SU-DHL-6 (cell line): ENCODE results near the gene DTNBP1.

ENCODE experiments used
- EZH2phosphoT487 ChIP-seq: fragments of 200-600 bp; sonication (generic), shearing (Covaris generic); conservative IDR thresholded peaks from 2 replicates; pipeline ENCODE4 v1.6.1; 2018; ENCODE audit warnings: mild to moderate bottlenecking, antibody characterized with exemption, low read length, moderate library complexity, mixed read lengths
- TF ChIP-seq, protein P1 (sequence below): fragments of 200-600 bp; sonication (generic); IDR thresholded peaks from one replicate; pipeline ENCODE4 v1.5.1; 2017; ENCODE audit warnings: antibody characterized with exemption, mild to moderate bottlenecking, low read length, moderate library complexity; ENCODE audit not compliant: insufficient read depth, poor library complexity, severe bottlenecking

DNA sequence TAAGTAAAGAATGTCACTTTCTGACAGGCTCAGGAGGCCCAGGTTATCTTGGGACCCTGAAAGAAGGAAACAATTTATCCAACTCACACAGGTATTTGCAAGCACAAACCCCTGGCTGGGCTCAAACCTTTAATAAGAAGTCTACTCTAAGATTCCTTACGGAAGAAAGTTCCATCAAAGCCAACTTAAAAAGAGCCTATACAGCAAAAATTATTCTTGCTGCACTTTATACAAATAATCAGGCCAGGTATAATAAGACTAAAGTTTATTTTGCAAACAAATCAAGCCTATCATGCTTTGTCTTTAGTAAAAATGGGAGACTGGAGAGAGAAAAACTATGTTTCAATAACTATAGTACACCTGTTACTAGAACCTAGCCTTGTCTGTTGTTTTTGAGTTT, 102.1 kb downstream of the DTNBP1 start:
- TF ChIP-seq, protein P1, sequence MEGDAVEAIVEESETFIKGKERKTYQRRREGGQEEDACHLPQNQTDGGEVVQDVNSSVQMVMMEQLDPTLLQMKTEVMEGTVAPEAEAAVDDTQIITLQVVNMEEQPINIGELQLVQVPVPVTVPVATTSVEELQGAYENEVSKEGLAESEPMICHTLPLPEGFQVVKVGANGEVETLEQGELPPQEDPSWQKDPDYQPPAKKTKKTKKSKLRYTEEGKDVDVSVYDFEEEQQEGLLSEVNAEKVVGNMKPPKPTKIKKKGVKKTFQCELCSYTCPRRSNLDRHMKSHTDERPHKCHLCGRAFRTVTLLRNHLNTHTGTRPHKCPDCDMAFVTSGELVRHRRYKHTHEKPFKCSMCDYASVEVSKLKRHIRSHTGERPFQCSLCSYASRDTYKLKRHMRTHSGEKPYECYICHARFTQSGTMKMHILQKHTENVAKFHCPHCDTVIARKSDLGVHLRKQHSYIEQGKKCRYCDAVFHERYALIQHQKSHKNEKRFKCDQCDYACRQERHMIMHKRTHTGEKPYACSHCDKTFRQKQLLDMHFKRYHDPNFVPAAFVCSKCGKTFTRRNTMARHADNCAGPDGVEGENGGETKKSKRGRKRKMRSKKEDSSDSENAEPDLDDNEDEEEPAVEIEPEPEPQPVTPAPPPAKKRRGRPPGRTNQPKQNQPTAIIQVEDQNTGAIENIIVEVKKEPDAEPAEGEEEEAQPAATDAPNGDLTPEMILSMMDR: no peak
- no peak for TF ChIP-seq EZH2phosphoT487
